ENCODE data around the gene ASB18.
A peak's percentile ranks its signal among the peaks of the same experiment; 100 is the strongest.
"Not testable (repeated sequence)": the region's sequence is repeated elsewhere in the genome, so short reads cannot be mapped to it uniquely, and the experiment has no call there.

ASB18 gene

DNA sequence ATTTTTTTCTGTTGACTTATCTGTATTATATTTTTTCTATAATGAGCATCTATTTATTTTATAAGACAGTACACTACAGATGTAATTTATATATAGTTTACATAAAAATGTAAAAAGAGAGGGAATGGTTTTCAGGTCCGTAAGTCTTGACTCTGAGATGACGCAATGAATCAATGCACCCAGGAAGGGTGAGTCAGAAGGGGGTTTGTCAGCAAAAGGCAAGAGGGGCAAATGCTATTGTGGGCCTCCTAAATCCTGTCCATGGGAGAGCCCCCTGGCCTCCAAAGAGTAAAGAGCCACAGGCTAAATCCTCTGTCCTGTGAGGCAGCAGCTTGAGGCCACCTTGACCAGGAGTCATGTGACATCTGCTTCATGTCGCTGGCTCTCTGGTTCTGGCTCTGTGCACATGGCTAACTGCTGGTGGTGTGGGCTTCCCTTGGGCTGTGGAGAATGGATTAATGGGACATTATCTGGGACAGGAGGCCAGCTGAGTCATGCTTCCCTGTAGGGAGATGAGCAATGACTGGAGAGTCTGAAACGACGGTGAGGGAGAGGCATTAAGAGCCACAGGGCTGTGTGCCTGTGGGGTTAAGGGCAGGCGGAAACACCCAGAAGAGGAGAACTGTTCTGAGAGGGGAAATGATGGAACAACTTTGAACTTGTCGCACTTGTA, 22.8 kb upstream of the ASB18 start:
- no peak for DNase-seq (ENCODE audit: low spot score)

GRCh38 chr2:236284208-236284607, 20.0 kb upstream of the ASB18 start:
- no peak for DNase-seq (ENCODE audit: low spot score)

GRCh38 chr2:236282406-236282805, 18.2 kb upstream of the ASB18 start:
- no peak for DNase-seq (ENCODE audit: low spot score)

DNA sequence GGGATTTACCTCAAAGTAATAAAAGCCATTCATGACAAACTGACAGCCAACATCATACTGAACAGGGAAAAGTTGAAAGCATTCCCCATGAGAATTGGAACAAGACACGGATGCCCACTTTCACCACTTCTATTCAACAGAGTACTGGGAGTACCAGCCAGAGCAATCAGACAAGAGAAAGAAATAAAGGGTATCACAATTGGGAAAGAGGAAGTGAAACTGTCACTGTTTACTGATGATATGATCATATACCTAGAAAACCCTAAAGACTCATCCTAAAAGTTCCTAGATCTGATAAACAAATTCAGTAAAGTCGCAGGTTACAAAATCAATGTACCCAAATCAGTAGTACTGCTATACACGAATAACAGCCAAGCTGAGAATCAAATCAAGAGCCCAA, 17.2 kb upstream of the ASB18 start:
- peak; percentile 8 for DNase-seq (ENCODE audit: low spot score)

DNA sequence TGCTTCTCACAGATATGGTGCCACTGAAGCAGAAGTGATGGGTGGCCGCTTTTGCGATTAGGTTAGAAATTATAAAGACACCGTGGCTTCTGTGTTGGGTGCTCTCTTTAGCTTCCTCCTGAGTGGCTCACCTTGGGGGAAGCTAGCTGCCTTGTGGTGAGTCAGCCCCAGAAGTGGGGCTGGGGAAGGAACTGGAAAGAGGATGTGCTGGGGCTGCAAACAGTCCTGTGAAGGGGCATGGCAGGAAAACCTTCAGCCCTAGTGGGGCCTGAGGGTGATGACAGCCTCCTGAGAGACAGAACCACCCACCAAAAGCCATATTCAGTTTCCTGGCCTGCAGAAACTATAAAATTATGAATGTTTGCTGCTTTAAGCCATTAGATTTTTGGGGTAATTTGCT, 8.9 kb upstream of the ASB18 start:
- DNase-seq (ENCODE audit: low spot score), result no peak

DNA sequence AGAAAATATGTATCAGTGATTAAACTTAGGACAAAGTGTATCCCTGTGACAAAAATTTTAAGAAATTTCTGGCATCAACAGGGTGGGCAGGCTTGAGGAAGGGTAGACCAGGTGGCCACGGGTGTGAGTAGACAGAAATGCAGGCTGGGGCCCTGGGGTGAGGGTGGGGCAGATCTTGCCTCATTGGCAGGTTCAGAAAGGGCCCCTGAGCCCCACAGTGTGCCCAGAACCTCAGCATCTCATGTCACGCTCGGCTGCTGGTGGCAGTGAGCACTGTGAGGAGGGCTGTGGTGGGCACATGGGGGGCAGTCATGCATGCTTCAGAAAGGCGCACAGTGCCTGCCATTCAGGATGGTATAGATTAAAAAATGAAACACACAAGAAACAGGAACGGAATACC, 7.6 kb upstream of the ASB18 start:
- no peak for DNase-seq (ENCODE audit: low spot score)

DNA sequence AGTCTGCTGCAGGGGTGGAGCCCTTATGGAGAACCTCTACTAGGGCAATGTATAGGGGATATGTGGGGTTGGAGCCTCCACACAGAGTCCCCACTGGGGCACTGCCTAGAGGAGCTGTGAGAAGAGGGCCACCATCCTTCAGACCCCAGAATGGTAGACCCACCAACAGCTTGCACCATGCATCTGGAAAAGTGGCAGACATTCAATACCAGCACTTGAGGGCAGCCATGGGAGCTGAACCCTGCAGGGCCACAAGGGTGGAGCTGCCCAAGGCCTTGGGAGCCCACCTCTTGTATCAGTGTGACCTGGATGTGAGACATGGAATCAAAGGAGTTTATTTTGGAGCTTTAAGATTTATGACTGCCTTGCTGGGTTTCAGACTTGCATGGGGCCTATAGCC, 5.7 kb upstream of the ASB18 start:
- DNase-seq (ENCODE audit: low spot score), result not testable (repeated sequence)

DNA sequence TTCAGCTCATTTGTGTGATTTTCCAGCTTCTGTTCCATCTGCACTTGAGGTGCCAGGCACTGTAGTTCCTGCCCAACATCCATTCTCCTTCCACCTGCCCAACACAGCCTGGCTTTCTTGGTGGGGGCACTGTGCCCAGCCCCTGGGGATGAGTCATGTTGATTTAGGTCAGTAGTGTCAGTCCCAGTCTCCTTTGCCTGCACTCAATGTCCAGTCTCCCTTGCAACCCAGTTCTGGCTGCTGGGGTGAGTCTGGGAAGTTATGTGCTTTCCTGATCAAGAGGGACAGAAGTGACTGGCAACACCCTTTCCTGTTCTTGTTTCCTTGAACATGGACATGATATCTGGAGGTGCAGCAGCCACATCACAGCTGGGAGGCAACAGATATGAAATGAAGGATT, 1.5 kb upstream of the ASB18 start:
- no peak for DNase-seq (ENCODE audit: low spot score)

DNA sequence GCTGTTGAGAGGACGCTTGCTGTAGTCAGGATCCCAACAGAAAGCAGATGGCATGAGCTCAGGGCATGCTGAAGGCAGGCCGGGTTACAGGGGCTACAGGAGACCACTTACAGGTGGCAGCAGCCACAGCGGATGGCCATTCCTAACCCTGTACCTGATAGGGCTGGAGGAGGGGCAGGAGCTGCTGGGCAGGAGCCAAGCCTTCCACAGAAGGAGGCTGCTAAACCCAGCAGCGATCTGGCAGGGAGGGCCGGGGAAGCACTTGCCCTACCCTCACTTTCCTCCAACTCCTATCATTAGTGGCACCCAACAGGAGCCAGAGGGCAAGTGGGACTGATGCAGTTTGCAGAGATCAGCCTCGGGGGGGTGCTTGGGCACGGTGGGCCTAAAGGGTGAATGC, 2.0 kb downstream of the ASB18 start:
- no peak for DNase-seq (ENCODE audit: low spot score)

- no peak for DNase-seq (ENCODE audit: low spot score)
These were observed 2.8 kb downstream of the ASB18 start for GRCh38 chr2:236261452-236261851.

DNA sequence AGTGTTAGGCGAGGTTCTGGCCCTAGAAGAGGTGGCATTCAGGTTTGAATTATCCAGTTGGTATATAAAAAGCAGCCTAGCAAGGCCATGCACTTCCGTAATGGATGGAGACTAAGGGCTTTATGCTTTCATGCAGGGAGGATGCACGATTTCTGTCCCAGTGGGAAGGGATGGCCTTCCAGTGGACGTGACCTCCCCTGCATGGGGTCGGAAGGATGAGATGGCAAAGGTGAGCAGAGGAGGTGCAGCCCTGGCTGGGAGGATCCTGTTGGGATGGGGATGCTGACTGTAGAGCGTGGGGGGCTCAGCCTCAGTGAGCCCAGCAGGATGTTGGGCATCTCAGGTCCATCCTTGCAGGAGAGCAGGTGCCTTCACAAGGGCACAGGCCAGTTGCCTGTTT, 4.8 kb downstream of the ASB18 start:
- no peak for DNase-seq (ENCODE audit: low spot score)

DNA sequence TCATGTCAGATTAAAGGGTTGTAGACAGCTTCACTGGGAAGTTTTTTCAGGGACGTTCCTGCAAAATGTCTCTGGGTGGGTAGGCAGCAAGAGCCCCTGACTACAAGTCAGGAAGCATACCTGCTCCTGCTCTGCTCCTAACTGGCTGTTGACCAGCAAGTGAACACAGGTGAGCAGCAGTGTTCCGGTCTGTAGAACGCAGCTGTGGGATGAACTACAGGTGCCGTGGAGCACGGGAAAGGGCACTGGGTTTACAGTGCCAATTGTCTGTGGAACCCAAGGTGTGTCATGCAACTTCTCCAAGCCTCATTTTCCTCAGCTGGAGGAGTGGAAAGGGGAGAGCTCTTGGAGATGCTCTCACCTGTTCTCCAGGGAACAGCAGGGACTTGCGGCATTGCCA, 6.6 kb downstream of the ASB18 start:
- DNase-seq (ENCODE audit: low spot score), result no peak

DNA sequence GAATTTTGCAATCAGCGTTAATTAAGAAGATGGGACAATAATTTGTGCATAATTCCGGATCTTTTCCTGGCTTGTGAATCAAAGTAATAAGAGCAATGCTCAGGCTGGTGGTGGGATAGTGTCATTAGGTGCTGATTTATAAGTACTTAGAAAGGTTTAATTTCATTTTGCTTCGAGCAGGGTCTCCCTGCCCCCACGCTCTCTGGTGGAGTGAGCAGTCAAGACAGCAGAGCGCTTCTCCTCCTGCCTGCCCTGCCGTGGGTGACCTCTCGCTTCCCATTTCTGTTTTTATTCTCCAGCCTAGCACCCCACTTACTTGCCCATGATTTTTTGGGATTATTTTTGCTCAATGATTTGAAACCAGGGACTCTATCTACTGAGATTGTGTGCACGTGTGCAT, 7.1 kb downstream of the ASB18 start:
- no peak for DNase-seq (ENCODE audit: low spot score)

DNA sequence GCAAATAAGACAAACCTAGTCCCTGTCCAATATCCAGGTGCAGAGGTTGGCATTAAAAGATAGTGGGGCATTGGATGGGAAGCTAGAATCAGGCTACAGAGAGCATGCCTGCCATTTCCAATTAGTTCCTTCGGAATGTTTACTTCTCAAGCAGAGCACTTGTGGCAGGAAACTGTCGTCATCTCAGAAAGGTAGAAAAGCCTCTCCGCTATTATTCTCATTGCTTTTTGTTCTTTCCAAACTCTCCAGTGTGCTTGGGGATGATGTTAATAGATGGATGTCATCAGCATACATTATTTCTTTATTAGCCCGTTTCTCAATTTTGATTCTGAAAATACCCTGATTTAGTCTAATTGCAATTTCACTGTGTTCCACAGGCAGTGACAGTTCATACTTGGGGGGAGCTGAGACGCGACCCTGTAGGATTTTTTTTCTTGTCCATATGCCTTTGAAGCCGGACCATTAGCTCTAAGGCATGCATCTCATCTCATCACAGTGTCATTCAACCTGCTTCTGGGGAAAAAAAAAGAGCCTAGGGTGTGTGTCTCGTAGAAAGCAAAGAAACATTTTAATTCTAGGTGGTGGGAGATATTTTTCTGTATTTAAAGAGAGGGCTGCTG, 7.7 kb downstream of the ASB18 start:
- no peak for DNase-seq (ENCODE audit: low spot score)

- DNase-seq (ENCODE audit: low spot score), result no peak
These were observed 9.5 kb downstream of the ASB18 start for GRCh38 chr2:236254674-236255073.

GRCh38 chr2:236254001-236254400, 10.2 kb downstream of the ASB18 start:
- peak; percentile 50 for DNase-seq (ENCODE audit: low spot score)

GRCh38 chr2:236252602-236253001, 11.6 kb downstream of the ASB18 start:
- no peak for DNase-seq (ENCODE audit: low spot score)

GRCh38 chr2:236250909-236251579, 13.2 kb downstream of the ASB18 start:
- no peak for DNase-seq (ENCODE audit: low spot score)

DNA sequence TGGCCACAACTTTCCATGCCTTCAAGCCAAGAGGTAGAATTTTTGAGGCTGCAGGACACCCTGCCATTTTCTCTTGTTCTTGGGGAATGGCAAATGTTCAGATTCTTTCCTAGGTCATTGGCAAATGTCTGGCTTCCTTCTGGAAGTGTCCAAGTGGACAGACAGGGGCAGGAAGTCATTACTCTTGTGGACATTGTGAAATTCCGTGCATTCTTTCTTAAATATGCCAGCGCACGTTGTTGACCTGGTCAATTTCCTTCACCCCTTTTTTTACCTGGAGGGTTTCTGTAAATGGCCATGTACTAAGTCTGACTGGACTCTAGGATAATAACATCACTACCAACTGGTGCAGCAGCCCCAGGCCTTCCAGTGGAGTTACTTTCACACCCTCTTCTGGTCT, 13.9 kb downstream of the ASB18 start:
- no peak for DNase-seq (ENCODE audit: low spot score)

GRCh38 chr2:236249066-236249465, 15.1 kb downstream of the ASB18 start:
- DNase-seq (ENCODE audit: low spot score), result no peak

DNA sequence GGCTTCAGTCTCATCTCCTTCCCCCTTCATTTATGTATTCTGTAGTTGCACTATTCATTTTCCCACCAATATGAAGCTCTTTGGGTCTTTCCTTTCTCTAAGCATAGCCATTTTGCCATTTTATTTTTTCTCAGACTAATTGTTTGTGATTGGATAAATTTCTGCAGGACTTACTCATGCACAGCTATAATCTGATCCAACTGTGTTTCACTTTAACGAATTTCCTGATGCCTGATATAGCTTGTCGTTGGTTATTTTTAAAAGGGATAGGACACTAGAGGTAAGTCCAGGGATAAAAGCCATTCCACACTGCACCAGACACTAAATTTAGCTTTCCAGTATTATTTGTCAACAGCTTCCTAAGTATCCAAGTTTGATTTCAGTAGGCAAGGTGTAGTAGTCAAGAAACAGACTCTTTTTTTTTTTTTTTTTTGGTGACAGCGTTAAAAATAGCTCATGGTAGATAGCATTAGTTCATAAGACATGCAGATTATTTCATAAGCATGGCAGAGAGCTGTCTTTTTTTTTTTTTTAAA, 17.4 kb downstream of the ASB18 start:
- DNase-seq (ENCODE audit: low spot score), result no peak

DNA sequence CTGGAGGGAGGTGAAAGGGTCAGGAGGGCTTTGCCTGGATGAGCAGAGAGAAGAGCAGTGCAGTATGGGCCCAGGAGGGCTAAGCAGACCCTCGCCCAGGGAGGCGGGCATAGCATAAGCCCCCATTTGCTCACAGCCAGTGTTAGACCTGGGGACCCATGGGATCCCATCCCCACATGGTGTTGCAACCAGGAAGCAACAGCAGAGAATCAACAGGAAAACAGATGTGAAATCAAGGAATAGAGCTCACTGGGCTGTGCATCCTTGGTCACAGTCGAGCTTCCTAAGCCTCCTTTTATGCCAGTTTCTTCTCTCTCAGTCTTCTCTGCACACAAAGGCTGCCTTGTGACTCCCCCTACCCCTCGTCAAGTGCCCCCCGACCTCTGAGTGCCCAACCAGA, 19.9 kb downstream of the ASB18 start:
- no peak for DNase-seq (ENCODE audit: low spot score)

- DNase-seq (ENCODE audit: low spot score), result no peak
These were observed 22.1 kb downstream of the ASB18 start for GRCh38 chr2:236242057-236242495.
